Lung (tissue), 12 donors: ENCODE results near the gene UBN1. TPM values are rescaled to one million over a fixed set of nuclear protein-coding genes. Genes with fewer than 3 reads are reported as not detected.

Source experiments
- ATAC-seq: fragments of 200-7000 bp; cut with Tn5 transposase; one replicate; pipeline ENCODE4 v1.9.1; 2020; ENCODE audit warnings: moderate number of reproducible peaks; ENCODE audit not compliant: insufficient read depth, low FRiP score
- DNase-seq, 3 donors: peaks; one replicate each; pipeline ENCODE4 v3.0.0-alpha.2; 2013 to 2017
- H3K27ac ChIP-seq, 2 donors: one replicate each; pipeline ENCODE4 v1.5.1; 2013; ENCODE audit warnings: mild to moderate bottlenecking in 2 of 2, moderate library complexity in 2 of 2, control low read depth in 1 of 2, inconsistent platforms in 1 of 2, low read depth in 1 of 2, low read length in 1 of 2
- H3K27me3 ChIP-seq, 3 donors: one replicate each; pipeline ENCODE4 v1.5.1; 2013; ENCODE audit warnings: low read length in 2 of 3; ENCODE audit not compliant: control insufficient read depth in 3 of 3, insufficient read depth in 3 of 3
- H3K36me3 ChIP-seq, 4 donors: one replicate each; pipeline ENCODE4 v1.5.1; 2013; ENCODE audit warnings: low read length in 4 of 4, mild to moderate bottlenecking in 1 of 4, moderate library complexity in 1 of 4; ENCODE audit not compliant: control insufficient read depth in 4 of 4, insufficient read depth in 4 of 4
- H3K4me1 ChIP-seq, 5 donors: one replicate each; pipeline ENCODE4 v1.5.1; 2013; ENCODE audit warnings: low read length in 5 of 5, mild to moderate bottlenecking in 2 of 5, moderate library complexity in 1 of 5; ENCODE audit not compliant: control insufficient read depth in 5 of 5, insufficient read depth in 5 of 5
- H3K4me3 ChIP-seq: one replicate; pipeline ENCODE4 v1.5.1; 2013; ENCODE audit warnings: mild to moderate bottlenecking, control low read depth, moderate library complexity
- H3K9ac ChIP-seq, 2 donors: one replicate each; pipeline ENCODE4 v1.5.1; 2013; ENCODE audit warnings: low read length in 2 of 2, control low read depth in 1 of 2; ENCODE audit not compliant: insufficient read depth in 1 of 2
- H3K9me3 ChIP-seq, 4 donors: one replicate each; pipeline ENCODE4 v1.5.1; 2013; ENCODE audit warnings: low read length in 3 of 4, mild to moderate bottlenecking in 1 of 4, moderate library complexity in 1 of 4; ENCODE audit not compliant: control insufficient read depth in 4 of 4, insufficient read depth in 3 of 4
- WGBS, 2 donors: extraction: QIAGEN DNeasy Blood & Tissue Kit; methylation state at CpG; one replicate each; pipeline ENCODE4 v1.1.7; 2013; 5-methylcytosine and 5-hydroxymethylcytosine counted together
- polyA plus RNA-seq, 2 donors: library from polyadenylated mRNA; stranded (reverse); fragments of 200-250 nt; gene quantifications; one replicate each; pipeline ENCODE4 v1.2.1, GENCODE V29; 2013
- total RNA-seq, 2 donors: library from RNA; depleted of rRNA in 1 of 2; stranded (reverse); fragments of >200 nt in 1 of 2; gene quantifications; one replicate each; pipeline ENCODE4 v1.2.1, GENCODE V29; 2014 to 2021
- TF ChIP-seq, protein P1 (sequence below): IDR thresholded peaks from 2 replicates; pipeline ENCODE4 v1.5.1; 2012; ENCODE audit warnings: mild to moderate bottlenecking; ENCODE audit errors: control extremely low read depth, extremely low read depth
- donor health status: control.
- donor health status: control.
- donor health status: Bipolar disorder and iron deficiency.
- donor health status: healthy.
- donor health status: DM: yes; HTN: yes; CAD: no.

The UBN1 gene
- total and polyA plus RNA-seq, 4 donors, result 13.3 to 37.8 (median 19.9) TPM

DNA sequence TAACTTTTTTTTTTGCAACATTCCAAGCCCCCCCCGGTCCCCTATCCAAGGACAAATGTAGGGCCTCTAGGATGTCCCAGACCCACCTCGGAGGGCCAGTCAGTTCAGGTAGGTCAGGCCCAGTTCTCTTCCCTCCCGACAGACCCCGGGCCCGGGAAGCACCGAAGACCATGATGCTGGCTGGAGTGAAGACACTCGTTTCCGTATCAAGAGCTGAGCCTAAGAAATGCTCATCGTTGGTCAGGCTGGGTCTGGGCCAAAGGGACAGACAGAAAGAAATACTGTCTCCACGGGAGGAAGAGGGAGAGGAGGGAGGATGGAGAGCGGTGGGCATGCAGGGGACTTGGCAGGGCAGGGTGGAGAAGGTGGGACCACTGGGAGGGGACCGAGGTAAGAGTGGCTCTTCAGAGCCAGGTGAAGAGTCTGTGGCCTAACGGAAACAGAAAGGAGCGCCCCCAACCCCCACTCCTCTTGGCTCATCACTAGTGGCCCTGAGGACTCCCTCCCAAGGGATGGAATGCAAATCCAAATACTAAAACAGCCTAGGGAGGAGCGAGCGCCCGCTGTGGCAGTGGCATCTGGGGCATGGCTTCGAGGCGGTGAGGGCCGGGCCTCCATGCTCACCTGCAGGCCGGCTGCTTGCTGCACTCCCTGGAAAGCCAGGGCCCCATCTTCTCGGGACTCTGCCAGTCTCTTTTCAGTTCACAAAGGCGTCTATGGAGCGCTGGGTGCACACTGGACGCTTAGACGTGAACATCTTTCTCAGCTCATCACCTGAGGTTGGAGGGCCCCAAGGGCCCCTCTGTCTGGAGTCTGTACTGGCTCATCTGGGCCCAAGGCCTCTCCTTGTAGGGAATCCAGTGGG lies 43.2 kb upstream of the UBN1 start:
- Histone ChIP-seq H3K4me3 (no peak overlapping the region), H3K4me1 (peaks cover 0 to 38% (median 14%) of the 10 kb centered on the region in 5 donors), H3K27ac (no peak overlapping the region), H3K36me3 (peaks cover 7 to 31% (median 17%) of the 10 kb centered on the region in 4 donors), H3K27me3 (no peaks in the 10 kb centered on the region), H3K9me3 (no peaks in the 10 kb centered on the region), H3K9ac (no peak overlapping the region)
- TF ChIP-seq, protein P1, sequence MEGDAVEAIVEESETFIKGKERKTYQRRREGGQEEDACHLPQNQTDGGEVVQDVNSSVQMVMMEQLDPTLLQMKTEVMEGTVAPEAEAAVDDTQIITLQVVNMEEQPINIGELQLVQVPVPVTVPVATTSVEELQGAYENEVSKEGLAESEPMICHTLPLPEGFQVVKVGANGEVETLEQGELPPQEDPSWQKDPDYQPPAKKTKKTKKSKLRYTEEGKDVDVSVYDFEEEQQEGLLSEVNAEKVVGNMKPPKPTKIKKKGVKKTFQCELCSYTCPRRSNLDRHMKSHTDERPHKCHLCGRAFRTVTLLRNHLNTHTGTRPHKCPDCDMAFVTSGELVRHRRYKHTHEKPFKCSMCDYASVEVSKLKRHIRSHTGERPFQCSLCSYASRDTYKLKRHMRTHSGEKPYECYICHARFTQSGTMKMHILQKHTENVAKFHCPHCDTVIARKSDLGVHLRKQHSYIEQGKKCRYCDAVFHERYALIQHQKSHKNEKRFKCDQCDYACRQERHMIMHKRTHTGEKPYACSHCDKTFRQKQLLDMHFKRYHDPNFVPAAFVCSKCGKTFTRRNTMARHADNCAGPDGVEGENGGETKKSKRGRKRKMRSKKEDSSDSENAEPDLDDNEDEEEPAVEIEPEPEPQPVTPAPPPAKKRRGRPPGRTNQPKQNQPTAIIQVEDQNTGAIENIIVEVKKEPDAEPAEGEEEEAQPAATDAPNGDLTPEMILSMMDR, result no peak
- WGBS, 2 donors, result 83 to 85% methylated on average over 26 of the region's 26 CpGs
- no peak for DNase-seq
- no peak for ATAC-seq

- TF ChIP-seq, protein P1, result no peak
- no peak for DNase-seq
- no peaks in the 10 kb centered on the region for H3K9me3 ChIP-seq
- no peaks in the 10 kb centered on the region for H3K27me3 ChIP-seq
- WGBS, 2 donors, result 88 to 91% methylated on average over 11 of the region's 11 CpGs
- no peak overlapping the region for H3K4me3 ChIP-seq
- peaks cover 7 to 34% (median 16%) of the 10 kb centered on the region in 4 donors for H3K36me3 ChIP-seq
- no peak for ATAC-seq
- H3K9ac ChIP-seq, result no peak overlapping the region
- peak overlapping the region in 1 of 2 donors; percentile 55 for H3K27ac ChIP-seq
- peaks cover 0 to 38% (median 14%) of the 10 kb centered on the region in 5 donors for H3K4me1 ChIP-seq
Measured at GRCh38 chr16:4805231-4805630, 42.0 kb upstream of the UBN1 start.

DNA sequence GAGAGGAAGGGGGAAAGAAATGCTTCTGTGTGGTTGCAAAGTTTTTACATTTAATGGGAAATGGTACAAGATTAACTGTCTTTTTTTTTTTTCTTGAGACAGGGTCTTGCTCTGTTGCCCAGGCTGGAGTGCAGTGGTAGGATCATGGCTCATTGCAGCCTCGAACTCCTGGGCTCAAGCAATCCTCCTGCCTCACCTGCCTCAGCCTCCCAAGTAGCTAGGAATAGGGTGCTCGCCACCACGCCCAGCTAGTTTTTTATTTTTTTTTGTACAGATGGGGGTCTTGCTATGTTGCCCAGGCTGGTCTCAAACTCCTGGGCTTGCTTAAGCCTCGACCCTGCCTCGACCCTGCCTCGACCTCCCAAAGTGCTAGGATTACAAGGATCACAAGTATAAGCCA lies 41.0 kb upstream of the UBN1 start:
- Histone ChIP-seq H3K9me3 (no peaks in the 10 kb centered on the region), H3K36me3 (peaks cover 11 to 40% (median 17%) of the 10 kb centered on the region in 4 donors), H3K27me3 (no peaks in the 10 kb centered on the region), H3K4me1 (peaks cover 0 to 30% (median 10%) of the 10 kb centered on the region in 5 donors), H3K9ac (no peak overlapping the region), H3K27ac (no peak overlapping the region), H3K4me3 (no peak overlapping the region)
- no peak for ATAC-seq
- 94 to 96% methylated on average over 6 of the region's 6 CpGs for WGBS, 2 donors
- TF ChIP-seq, protein P1, result no peak
- DNase-seq, result no peak
